OCI-LY3 (cell line): ENCODE data around the gene SLC16A6.
"Not testable (repeated sequence)": the region's sequence is repeated elsewhere in the genome, so short reads cannot be mapped to it uniquely, and the experiment has no call there.

Source experiments
- H2AFZ ChIP-seq: fragments of 200-600, 300-600 bp; shearing (Covaris generic); 2 replicates; pipeline ENCODE4 v1.6.0; 2014; ENCODE audit warnings: antibody characterized with exemption, low read depth, low read length
- H3K27ac ChIP-seq: fragments of 200-600, 300-600 bp; sonication (generic); 2 replicates; pipeline ENCODE4 v1.5.1; 2014; ENCODE audit warnings: mild to moderate bottlenecking, low read length, moderate library complexity, mixed read lengths
- H3K27me3 ChIP-seq: fragments of 200-600, 300-600 bp; sonication (generic); 2 replicates; pipeline ENCODE4 v1.6.1; 2014; ENCODE audit warnings: low read depth, low read length, mixed read lengths
- H3K36me3 ChIP-seq: fragments of 200-600, 300-600 bp; sonication (generic); replicated peaks from 2 replicates; pipeline ENCODE3; 2014; ENCODE audit warnings: low read depth, low read length, mixed read lengths
- H3K4me1 ChIP-seq: fragments of 300-600, 200-600 bp; sonication (generic); 2 replicates; pipeline ENCODE4 v1.6.1; 2014; ENCODE audit warnings: low read length, mixed read lengths
- H3K4me2 ChIP-seq: fragments of 200-600, 300-600 bp; sonication (generic); 2 replicates; pipeline ENCODE4 v1.6.1; 2014; ENCODE audit warnings: low read length, mixed read lengths
- H3K4me3 ChIP-seq: fragments of 300-600, 200-600 bp; sonication (generic); 2 replicates; pipeline ENCODE4 v1.5.1; 2014; ENCODE audit warnings: antibody characterized with exemption, mild to moderate bottlenecking, low read length, moderate library complexity
- H3K79me2 ChIP-seq: fragments of 300-600, 200-600 bp; shearing (Covaris generic); 2 replicates; pipeline ENCODE4 v1.6.1; 2014; ENCODE audit warnings: mild to moderate bottlenecking, low read length, mixed read lengths
- H3K9ac ChIP-seq: fragments of 300-600, 200-600 bp; shearing (Covaris generic); 2 replicates; pipeline ENCODE4 v1.6.0; 2014; ENCODE audit warnings: mild to moderate bottlenecking, low read length, moderate library complexity
- H3K9me3 ChIP-seq: fragments of 200-600, 300-600 bp; shearing (Covaris generic); 2 replicates; pipeline ENCODE4 v1.6.1; 2014; ENCODE audit warnings: low read length, mixed read lengths; ENCODE audit not compliant: insufficient read depth
- H4K20me1 ChIP-seq: fragments of 200-600, 300-600 bp; sonication (generic); 2 replicates; pipeline ENCODE4 v1.6.1; 2016; ENCODE audit warnings: low read length, mixed read lengths; ENCODE audit not compliant: insufficient read depth
- CTCF ChIP-seq: fragments of 200-600, 300-600 bp; sonication (generic); IDR thresholded peaks from 2 replicates; pipeline ENCODE4 v1.5.1; 2014; ENCODE audit warnings: antibody characterized with exemption, low read length, low read depth
- EZH2phosphoT487 ChIP-seq: fragments of 200-600 bp; shearing (Covaris generic); IDR thresholded peaks from 2 replicates; pipeline ENCODE4 v1.6.1; 2018; ENCODE audit warnings: antibody characterized with exemption, mixed run types, low read depth

SLC16A6 gene

DNA sequence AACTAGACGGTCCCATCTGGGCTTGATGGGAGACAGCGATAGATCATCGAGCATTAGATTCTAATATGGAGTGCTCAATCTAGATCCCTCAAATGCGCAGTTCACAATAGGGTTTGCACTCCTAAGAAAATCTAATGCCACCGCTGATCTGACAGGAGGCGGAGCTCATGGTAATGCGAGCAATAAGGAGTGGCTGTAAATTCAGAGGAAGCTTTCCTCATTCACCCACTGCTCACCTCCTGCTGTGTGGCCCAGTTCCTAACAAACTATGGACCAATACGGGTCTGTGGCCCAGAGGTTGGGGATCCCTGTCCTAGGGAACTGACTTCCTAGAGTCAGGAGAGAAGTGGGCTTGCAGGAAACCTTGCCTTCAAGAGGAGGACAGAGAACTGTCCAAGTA, 68.3 kb downstream of the SLC16A6 start:
- no peak overlapping the region for H3K27ac ChIP-seq
- H3K4me2 ChIP-seq, result no peak overlapping the region
- H2AFZ ChIP-seq, result no peak overlapping the region
- no peak overlapping the region for H3K4me3 ChIP-seq
- H3K9ac ChIP-seq, result no peak overlapping the region
- H3K79me2 ChIP-seq, result no peaks in the 10 kb centered on the region
- H3K4me1 ChIP-seq, result no peaks in the 10 kb centered on the region
- H3K27me3 ChIP-seq, result no peaks in the 10 kb centered on the region
- peaks cover 4% of the 10 kb centered on the region for H3K36me3 ChIP-seq
- H4K20me1 ChIP-seq, result no peaks in the 10 kb centered on the region
- TF ChIP-seq CTCF, result no peak
- TF ChIP-seq EZH2phosphoT487, result no peak
- H3K9me3 ChIP-seq, result no peaks in the 10 kb centered on the region

DNA sequence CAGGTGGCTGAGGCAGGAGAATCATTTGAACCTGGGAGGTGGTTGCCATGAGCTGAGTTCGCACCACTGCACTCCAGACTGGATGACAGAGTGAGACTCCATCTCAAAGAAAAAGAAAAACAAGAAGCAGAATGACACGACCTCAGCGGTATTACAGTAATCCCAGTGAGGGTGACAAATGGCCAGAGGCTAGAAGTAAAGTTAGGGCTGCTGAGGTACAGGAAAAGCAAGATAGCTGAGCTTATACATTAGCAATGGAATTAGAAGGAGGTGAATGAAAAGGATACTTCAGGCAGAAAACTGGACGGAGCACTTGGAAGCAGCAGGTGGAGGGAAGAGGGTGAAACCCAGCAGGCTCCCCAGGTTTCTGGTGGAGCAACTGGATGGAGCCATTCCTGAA, 69.1 kb downstream of the SLC16A6 start:
- no peak overlapping the region for H3K4me3 ChIP-seq
- no peaks in the 10 kb centered on the region for H3K9me3 ChIP-seq
- no peaks in the 10 kb centered on the region for H4K20me1 ChIP-seq
- H3K4me1 ChIP-seq, result no peaks in the 10 kb centered on the region
- no peak overlapping the region for H2AFZ ChIP-seq
- no peaks in the 10 kb centered on the region for H3K27me3 ChIP-seq
- TF ChIP-seq CTCF, result no peak
- TF ChIP-seq EZH2phosphoT487, result no peak
- H3K27ac ChIP-seq, result no peak overlapping the region
- peaks cover 4% of the 10 kb centered on the region for H3K36me3 ChIP-seq
- no peak overlapping the region for H3K9ac ChIP-seq
- H3K79me2 ChIP-seq, result no peaks in the 10 kb centered on the region
- no peak overlapping the region for H3K4me2 ChIP-seq

- not testable (repeated sequence) for H3K4me2 ChIP-seq, H3K9me3 ChIP-seq, H3K27me3 ChIP-seq, H3K4me1 ChIP-seq, H3K4me3 ChIP-seq, H3K27ac ChIP-seq, H3K79me2 ChIP-seq, H4K20me1 ChIP-seq, H3K36me3 ChIP-seq, H2AFZ ChIP-seq, H3K9ac ChIP-seq
Observed at GRCh38 chr17:68220786-68221185, 70.1 kb downstream of the SLC16A6 start.

- not testable (repeated sequence) for H3K27me3 ChIP-seq, H4K20me1 ChIP-seq, H3K9me3 ChIP-seq, H3K79me2 ChIP-seq, H3K9ac ChIP-seq, H3K4me1 ChIP-seq, H2AFZ ChIP-seq, H3K4me3 ChIP-seq, H3K27ac ChIP-seq, H3K36me3 ChIP-seq, H3K4me2 ChIP-seq
Observed at GRCh38 chr17:68220186-68220585, 70.7 kb downstream of the SLC16A6 start.

DNA sequence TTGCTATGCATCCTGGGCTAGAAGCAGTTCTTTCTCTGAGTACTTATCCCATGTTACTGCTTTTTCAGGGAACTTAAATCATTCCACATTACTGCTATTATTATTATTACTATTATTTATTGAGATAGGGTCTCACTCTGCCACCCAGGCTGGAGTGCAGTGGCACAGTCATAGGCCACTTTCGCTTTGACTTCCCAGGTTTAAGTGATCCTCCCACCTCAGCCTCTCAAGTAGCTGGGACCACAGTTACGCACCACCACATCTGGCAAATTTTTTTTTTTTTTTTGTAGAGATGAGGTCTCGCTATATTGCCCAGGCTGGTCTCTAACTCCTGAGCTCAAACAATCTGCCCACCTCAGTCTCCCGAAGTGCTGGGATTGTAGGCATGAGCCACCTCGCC, 71.5 kb downstream of the SLC16A6 start:
- H3K4me1 ChIP-seq, H3K9ac ChIP-seq, H3K79me2 ChIP-seq, H3K9me3 ChIP-seq, H3K4me3 ChIP-seq, H4K20me1 ChIP-seq, H3K27me3 ChIP-seq, H3K27ac ChIP-seq, H3K4me2 ChIP-seq, H3K36me3 ChIP-seq, H2AFZ ChIP-seq: not testable (repeated sequence)
